Measurements from ENCODE around the gene SORBS1. TPM values are rescaled to one million over a fixed set of nuclear protein-coding genes. Genes with fewer than 3 reads are reported as not detected.

SORBS1 gene
- total RNA-seq, 1 experiment from 2014 or later, result 0.56 TPM

- DNase-seq (ENCODE audit: low spot score), result no peak
- H3K4me3 ChIP-seq (ENCODE audit: low read depth, low read length, poor library complexity, severe bottlenecking), result no peak overlapping the region
- BruUV-seq (replicated peaks), result no TSS peak
- no peak overlapping the region for H3K27ac ChIP-seq (ENCODE audit: low read depth, low read length, poor library complexity, severe bottlenecking)
- CTCF ChIA-PET, result no interaction called here
- intact Hi-C loops (cut with micrococcal nuclease; ENCODE audit: unreplicated experiment), result no loop called here
- TF ChIP-seq EZH2 (IDR thresholded peaks at IDR 0.05; ENCODE audit: borderline replicate concordance, low read depth, low read length, poor library complexity, severe bottlenecking) (no peak), CTCF (conservative IDR thresholded peaks at IDR 0.05; ENCODE audit: low read depth, low read length) (no peak)
- no peaks in the 10 kb centered on the region for H3K9me3 ChIP-seq (ENCODE audit: low read depth, low read length, poor library complexity, severe bottlenecking)
- peaks cover 18% of the 10 kb centered on the region for H3K27me3 ChIP-seq (replicated peaks; ENCODE audit: insufficient read depth, low read depth, low read length, poor library complexity)
- H3K36me3 ChIP-seq (ENCODE audit: insufficient read depth, low read length, poor library complexity, severe bottlenecking), result no peaks in the 10 kb centered on the region
- H3K4me1 ChIP-seq (ENCODE audit: insufficient read depth, low read length, poor library complexity, severe bottlenecking), result no peaks in the 10 kb centered on the region
- POLR2A ChIA-PET (ENCODE audit: low non-redundant PET), result no interaction called here
Observed at GRCh38 chr10:95377950-95378349, 183.2 kb downstream of the SORBS1 start.

- Histone ChIP-seq H3K36me3 (ENCODE audit: insufficient read depth, low read length, poor library complexity, severe bottlenecking) (no peaks in the 10 kb centered on the region), H3K9me3 (ENCODE audit: low read depth, low read length, poor library complexity, severe bottlenecking) (no peaks in the 10 kb centered on the region), H3K27me3 (replicated peaks; ENCODE audit: insufficient read depth, low read depth, low read length, poor library complexity) (peaks cover 40% of the 10 kb centered on the region), H3K27ac (ENCODE audit: low read depth, low read length, poor library complexity, severe bottlenecking) (no peak overlapping the region), H3K4me1 (ENCODE audit: insufficient read depth, low read length, poor library complexity, severe bottlenecking) (no peaks in the 10 kb centered on the region), H3K4me3 (ENCODE audit: low read depth, low read length, poor library complexity, severe bottlenecking) (no peak overlapping the region)
- intact Hi-C loops (cut with micrococcal nuclease; ENCODE audit: unreplicated experiment), result no loop called here
- ChIA-PET POLR2A (ENCODE audit: low non-redundant PET) (no interaction called here), CTCF (interaction anchor here (0.7 kb wide), 1 partner anchor 225 kb away, joined by 3 read pairs; no protein-coding TSS in a partner anchor)
- no peak for DNase-seq (ENCODE audit: low spot score)
- no peak for TF ChIP-seq CTCF (conservative IDR thresholded peaks at IDR 0.05; ENCODE audit: low read depth, low read length)
- no peak for TF ChIP-seq EZH2 (IDR thresholded peaks at IDR 0.05; ENCODE audit: borderline replicate concordance, low read depth, low read length, poor library complexity, severe bottlenecking)
- BruUV-seq (replicated peaks), result no TSS peak
Observed at GRCh38 chr10:95375418-95375817, 185.8 kb downstream of the SORBS1 start.

- no peaks in the 10 kb centered on the region for H3K4me1 ChIP-seq (ENCODE audit: insufficient read depth, low read length, poor library complexity, severe bottlenecking)
- POLR2A ChIA-PET (ENCODE audit: low non-redundant PET), result no interaction called here
Observed at GRCh38 chr10:95374597-95375209, 186.5 kb downstream of the SORBS1 start.

More at GRCh38 chr10:95374597-95375209, 186.5 kb downstream of the SORBS1 start:
- Histone ChIP-seq H3K9me3 (ENCODE audit: low read depth, low read length, poor library complexity, severe bottlenecking) (no peaks in the 10 kb centered on the region), H3K27me3 (replicated peaks; ENCODE audit: insufficient read depth, low read depth, low read length, poor library complexity) (peaks cover 38% of the 10 kb centered on the region), H3K36me3 (ENCODE audit: insufficient read depth, low read length, poor library complexity, severe bottlenecking) (no peaks in the 10 kb centered on the region), H3K27ac (ENCODE audit: low read depth, low read length, poor library complexity, severe bottlenecking) (no peak overlapping the region), H3K4me3 (ENCODE audit: low read depth, low read length, poor library complexity, severe bottlenecking) (no peak overlapping the region)
- peak; percentile 82 for DNase-seq (ENCODE audit: low spot score)
- CTCF ChIA-PET, result interaction anchor here (0.6 to 1.3 kb wide), 4 partner anchors 58 to 775 kb away, joined by 3 to 6 read pairs (median 4); no protein-coding TSS in a partner anchor
- intact Hi-C loops (cut with micrococcal nuclease; ENCODE audit: unreplicated experiment), result loop anchor here (1.0 to 5.0 kb wide), 2 partner anchors 227 to 468 kb away; no protein-coding TSS in a partner anchor
- peak; percentile 84 for TF ChIP-seq CTCF (conservative IDR thresholded peaks at IDR 0.05; ENCODE audit: low read depth, low read length)
- TF ChIP-seq EZH2 (IDR thresholded peaks at IDR 0.05; ENCODE audit: borderline replicate concordance, low read depth, low read length, poor library complexity, severe bottlenecking), result no peak
- no TSS peak for BruUV-seq (replicated peaks)

Measured in A673 (cell line).